MM.1S (cell line): ENCODE data around the gene SLC33A1.

Experiments
- CTCF ChIP-seq: fragments of 300-600 bp; sonication (generic); IDR thresholded peaks from 2 replicates; pipeline ENCODE4 v1.5.1; 2016; ENCODE audit warnings: antibody characterized with exemption, low read length, mixed read lengths
- EZH2 ChIP-seq: fragments of 300-600 bp; sonication (generic); optimal IDR thresholded peaks from 2 replicates; pipeline ENCODE3; 2017; ENCODE audit warnings: low read depth, mild to moderate bottlenecking, antibody characterized with exemption, low read length, mixed read lengths
- EZH2phosphoT487 ChIP-seq: fragments of 300-600 bp; sonication (generic); IDR thresholded peaks from 2 replicates; pipeline ENCODE4 v1.6.1; 2018; ENCODE audit warnings: antibody characterized with exemption, low read length

- TF ChIP-seq EZH2 (no peak), CTCF (peak; percentile 19; the same call in 1 of the 2 replicates), EZH2phosphoT487 (no peak)
Measured at GRCh38 chr3:155853214-155854140, 750 bp downstream of the SLC33A1 start.
